Ecto neural progenitor cell (in vitro differentiated cells): ENCODE measurements around the gene PCDHGB7.
"Not testable (repeated sequence)": the region's sequence is repeated elsewhere in the genome, so short reads cannot be mapped to it uniquely, and the experiment has no call there.

ENCODE experiments used
- DNase-seq: peaks from one replicate; pipeline ENCODE4 v3.0.0-alpha.2; 2018; ENCODE audit warnings: low spot score

Gene PCDHGB7

DNA sequence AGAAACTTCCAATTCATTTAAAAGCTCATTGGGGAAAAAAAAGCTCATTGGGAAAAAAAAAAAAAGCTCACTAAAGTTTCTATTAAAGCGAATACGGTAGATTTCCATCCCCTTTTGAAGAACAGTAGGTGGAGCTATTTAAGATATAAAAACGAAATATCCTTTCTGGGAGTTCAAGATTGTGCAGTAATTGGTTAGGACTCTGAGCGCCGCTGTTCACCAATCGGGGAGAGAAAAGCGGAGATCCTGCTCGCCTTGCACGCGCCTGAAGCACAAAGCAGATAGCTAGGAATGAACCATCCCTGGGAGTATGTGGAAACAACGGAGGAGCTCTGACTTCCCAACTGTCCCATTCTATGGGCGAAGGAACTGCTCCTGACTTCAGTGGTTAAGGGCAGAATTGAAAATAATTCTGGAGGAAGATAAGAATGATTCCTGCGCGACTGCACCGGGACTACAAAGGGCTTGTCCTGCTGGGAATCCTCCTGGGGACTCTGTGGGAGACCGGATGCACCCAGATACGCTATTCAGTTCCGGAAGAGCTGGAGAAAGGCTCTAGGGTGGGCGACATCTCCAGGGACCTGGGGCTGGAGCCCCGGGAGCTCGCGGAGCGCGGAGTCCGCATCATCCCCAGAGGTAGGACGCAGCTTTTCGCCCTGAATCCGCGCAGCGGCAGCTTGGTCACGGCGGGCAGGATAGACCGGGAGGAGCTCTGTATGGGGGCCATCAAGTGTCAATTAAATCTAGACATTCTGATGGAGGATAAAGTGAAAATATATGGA is 13.0 kb downstream of the PCDHGB7 start, which contains the start of gene PCDHGA12:
TSS of gene PCDHGA12 (plus strand) at position 176 of the 782 bp plus-strand sequence. CDS start at position 429, 253 bp downstream.
- DNase-seq: no peak

DNA sequence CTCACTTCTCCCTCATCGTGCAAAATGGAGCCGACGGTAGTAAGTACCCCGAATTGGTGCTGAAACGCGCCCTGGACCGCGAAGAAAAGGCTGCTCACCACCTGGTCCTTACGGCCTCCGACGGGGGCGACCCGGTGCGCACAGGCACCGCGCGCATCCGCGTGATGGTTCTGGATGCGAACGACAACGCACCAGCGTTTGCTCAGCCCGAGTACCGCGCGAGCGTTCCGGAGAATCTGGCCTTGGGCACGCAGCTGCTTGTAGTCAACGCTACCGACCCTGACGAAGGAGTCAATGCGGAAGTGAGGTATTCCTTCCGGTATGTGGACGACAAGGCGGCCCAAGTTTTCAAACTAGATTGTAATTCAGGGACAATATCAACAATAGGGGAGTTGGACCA is 13.8 kb downstream of the PCDHGB7 start:
- DNase-seq: no peak

DNA sequence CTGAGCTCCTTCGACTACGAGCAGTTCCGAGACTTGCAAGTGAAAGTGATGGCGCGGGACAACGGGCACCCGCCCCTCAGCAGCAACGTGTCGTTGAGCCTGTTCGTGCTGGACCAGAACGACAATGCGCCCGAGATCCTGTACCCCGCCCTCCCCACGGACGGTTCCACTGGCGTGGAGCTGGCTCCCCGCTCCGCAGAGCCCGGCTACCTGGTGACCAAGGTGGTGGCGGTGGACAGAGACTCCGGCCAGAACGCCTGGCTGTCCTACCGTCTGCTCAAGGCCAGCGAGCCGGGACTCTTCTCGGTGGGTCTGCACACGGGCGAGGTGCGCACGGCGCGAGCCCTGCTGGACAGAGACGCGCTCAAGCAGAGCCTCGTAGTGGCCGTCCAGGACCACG is 14.8 kb downstream of the PCDHGB7 start:
- not testable (repeated sequence) for DNase-seq

DNA sequence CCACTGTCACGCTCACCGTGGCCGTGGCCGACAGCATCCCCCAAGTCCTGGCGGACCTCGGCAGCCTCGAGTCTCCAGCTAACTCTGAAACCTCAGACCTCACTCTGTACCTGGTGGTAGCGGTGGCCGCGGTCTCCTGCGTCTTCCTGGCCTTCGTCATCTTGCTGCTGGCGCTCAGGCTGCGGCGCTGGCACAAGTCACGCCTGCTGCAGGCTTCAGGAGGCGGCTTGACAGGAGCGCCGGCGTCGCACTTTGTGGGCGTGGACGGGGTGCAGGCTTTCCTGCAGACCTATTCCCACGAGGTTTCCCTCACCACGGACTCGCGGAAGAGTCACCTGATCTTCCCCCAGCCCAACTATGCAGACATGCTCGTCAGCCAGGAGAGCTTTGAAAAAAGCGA is 15.2 kb downstream of the PCDHGB7 start:
- DNase-seq: not testable (repeated sequence)

DNA sequence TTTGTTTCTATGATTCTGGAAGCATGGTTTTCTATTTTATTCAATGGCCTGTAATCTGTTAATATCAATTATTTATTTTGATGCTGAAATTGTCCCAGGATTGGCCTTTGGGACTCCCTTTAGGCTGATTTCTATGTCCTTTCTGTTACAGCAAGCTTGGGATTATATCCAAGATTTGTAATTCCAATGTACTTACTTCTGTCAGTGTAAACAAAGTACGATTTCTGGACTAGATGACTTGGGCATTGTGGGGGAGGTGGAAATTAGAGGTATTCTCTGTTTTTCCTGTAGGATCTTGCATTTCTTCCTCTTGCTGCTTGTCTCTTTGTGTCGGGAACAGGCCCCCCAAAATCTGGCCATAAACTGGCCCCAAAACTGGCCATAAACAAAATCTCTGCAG is 16.5 kb downstream of the PCDHGB7 start:
- DNase-seq: no peak

DNA sequence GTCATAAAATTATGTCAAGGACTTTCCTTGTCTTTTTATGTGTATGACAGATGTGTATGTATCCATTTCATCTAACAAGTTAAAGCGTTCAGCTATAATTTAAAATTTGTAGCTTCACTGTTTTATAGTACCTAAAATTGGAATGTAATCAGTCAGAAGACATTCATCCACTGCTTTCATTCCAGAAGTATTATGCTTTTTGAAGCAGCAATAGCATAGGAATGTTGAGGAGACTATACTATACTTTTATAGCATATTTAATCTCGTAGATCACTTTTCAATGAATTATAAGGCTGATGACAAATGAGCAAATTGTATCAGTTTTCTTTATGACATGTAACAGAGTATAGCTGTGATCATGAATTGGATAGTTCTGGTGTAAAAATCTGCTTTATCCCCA is 19.7 kb downstream of the PCDHGB7 start:
- no peak for DNase-seq

DNA sequence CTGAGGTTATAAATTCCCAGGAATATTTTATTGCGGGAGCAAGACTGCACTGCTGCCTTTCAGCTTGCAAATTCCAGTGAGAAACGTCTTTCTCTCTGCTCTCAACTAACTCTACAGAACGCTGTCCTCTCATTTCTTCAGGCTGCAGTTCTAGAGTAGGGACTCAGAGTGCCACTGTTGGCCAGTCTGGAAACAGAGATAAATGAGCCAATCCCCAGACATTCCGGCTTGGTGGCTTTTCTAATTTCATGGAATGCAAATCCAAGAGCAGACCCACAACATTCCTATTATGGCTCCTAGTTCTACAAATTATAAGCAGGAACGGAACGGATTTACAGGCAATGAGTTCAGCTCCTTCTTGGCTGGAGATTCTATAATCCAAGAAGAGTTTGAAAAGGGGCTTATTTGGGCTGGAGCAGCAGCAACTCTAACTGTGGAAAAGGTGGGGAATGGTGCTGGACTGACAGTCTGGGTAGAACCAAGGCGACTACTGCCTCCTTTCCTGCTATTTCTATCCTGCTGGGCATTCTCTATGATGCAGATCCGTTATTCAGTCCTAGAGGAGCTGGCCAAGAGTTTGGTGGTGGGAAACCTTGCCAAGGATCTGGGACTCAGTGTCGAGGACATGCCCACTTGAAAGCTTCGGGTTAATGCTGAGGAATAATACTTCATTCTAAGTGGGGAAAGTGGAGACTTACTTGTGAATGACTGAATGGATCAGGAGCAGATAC is 22.1 kb downstream of the PCDHGB7 start:
- no peak for DNase-seq

DNA sequence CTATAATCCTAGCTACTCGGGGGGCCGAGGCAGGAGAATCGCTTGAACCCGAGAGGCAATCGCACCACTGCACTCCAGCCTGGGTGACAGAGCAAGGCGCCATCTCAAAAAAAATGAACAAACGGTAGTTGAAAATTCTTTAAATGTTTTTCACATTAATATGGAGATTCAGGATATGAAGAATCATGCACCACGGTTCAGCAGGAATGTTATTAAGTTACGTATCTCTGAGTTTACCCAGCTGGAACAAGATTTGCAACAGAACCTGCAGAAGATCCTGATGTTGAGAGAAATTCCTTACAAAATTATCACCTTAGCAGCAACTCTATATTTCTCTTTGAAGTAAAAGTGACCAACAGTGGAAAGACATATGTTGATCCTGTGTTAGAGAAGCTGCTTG is 22.9 kb downstream of the PCDHGB7 start:
- DNase-seq: no peak

DNA sequence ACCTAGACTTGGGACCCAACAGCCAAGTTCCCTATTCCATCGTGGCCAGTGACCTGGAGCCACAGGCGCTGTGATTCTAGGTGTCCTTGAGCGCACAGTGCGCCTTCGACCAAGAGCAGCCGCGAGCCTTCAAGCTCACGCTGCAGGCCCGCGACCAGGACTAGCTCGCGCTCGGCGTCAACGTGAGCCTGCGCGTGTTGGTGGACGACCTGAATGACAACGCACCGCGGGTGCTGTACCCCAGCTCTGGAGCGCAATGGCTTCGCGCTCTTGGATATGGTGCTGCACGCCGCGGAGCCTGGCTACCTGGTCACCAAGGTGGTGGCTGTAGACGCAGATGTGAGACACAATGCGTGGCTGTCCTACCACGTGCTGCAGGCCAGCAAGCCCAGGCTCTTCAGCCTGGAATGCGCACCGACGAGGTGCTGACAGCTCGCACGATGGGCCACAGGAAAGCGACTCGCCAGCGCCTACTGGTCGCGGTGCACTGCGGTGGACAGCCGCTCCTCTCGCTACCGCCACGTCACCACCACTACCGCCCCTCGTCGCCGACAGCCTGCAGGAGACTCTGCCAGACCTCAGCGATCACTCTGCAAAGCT is 24.2 kb downstream of the PCDHGB7 start:
- DNase-seq: no peak

DNA sequence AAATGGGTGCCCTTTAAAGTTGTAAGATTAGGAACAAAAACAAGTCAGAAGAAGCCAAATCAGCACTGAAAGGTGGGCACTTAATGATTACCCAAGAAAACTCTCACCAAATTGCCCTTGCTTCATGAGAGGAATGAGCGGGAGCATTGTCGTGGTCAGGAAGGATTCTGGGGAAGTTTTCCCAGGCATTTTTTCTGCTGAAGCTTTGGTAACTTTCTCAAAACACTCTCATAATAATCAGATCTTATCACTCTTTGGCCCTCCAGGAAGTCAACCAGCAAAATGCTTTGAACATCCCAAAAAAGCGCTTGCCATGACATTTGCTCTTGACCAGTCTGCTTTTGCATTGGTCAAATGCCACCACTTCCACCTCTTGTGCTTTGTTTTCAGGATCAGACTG is 47.9 kb downstream of the PCDHGB7 start:
- no peak for DNase-seq
